Adrenal gland (tissue), 5 donors: Measurements from ENCODE around the gene DUSP16.

Experiments
- CTCF ChIP-seq, 6 experiments: fragments of 450-650 bp in 4 of 6; fragments of 200-600 bp in 2 of 6; sonication (generic) in 1 of 6; IDR thresholded peaks; 1 replicate in 5 of 6; 2 replicates in 1 of 6; pipeline versions ENCODE4 v1.5.1 to v1.8.0; 2016 to 2021; ENCODE audit warnings: antibody characterized with exemption in 6 of 6, mild to moderate bottlenecking in 2 of 6, moderate library complexity in 1 of 6
- POLR2A ChIP-seq, 2 donors: fragments of 450-650 bp; IDR thresholded peaks; one replicate each; pipeline ENCODE4 v1.6.1; 2017; ENCODE audit warnings: antibody characterized with exemption in 2 of 2, mild to moderate bottlenecking in 2 of 2, moderate library complexity in 1 of 2
- donor health status: DM: no; HTN: no; CAD: no.

- no peak for TF ChIP-seq CTCF (IDR thresholded peaks at IDR 0.05)
- TF ChIP-seq POLR2A (IDR thresholded peaks at IDR 0.05) = no peak
Measured at GRCh38 chr12:12483438-12483837, 79.2 kb downstream of the DUSP16 start.
